ENCODE results near the gene IRF9. TPM values are rescaled to one million over a fixed set of nuclear protein-coding genes. Genes with fewer than 3 reads are reported as not detected.

The IRF9 gene
- total and polyA plus RNA-seq, 12 donors, result 17.7 to 147 (median 36.7) TPM

DNA sequence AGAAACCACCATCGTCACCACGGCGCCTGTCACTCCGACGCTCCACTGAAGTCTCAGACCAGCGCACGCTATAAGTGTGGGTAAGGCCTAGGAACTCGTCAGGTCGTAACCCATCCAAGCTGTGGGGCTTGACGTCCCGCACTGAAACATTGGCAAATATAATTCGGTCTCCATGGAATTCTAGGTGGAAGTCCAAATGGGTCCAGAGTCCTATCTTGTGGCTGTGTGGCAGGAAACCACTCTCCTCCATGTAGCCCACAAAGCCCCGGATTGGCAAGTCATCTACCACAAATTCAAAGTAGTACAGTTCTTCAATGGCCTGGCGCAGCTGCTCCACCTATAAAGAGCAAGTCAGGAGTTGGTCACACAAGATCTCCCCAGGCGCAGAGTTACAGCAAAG, 31.9 kb downstream of the IRF9 start:
- DNase-seq, result no peak

DNA sequence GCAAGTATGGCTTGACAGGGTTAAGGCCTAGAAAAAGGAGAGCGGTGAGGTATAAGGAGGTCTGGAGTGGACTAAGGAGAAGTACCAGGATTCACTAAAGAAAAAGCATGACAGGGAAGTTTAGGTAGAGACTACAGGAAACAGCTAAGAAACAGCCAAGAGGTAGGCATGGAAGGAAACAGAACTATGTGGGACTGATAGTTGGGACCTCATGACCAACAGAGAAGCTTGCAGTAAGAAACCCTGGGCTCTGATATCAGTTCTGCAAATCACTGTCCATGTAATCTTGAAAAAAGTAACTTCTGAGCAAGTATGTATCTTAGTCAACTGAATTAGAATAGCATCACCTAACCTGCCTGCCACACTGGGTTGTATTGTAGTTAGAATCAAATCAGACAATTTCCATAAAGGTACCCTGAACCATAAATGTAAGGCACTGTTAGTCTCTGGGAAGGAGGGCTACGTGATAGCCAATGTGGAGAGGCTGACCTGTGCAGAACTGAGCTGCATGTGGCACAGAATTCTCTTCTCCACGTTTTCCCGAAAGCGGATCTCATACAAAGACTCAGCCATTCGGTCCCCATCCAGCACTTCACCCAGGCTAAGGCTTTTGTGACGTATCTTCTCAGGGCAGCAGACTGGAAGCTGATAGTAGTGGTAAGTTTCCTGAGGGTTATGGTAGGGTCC, 33.3 kb downstream of the IRF9 start:
- DNase-seq (no peak), ATAC-seq (no peak)
- WGBS, 2 donors, result 75 to 77% methylated on average over 7 of the region's 7 CpGs
- TF ChIP-seq, protein P1, sequence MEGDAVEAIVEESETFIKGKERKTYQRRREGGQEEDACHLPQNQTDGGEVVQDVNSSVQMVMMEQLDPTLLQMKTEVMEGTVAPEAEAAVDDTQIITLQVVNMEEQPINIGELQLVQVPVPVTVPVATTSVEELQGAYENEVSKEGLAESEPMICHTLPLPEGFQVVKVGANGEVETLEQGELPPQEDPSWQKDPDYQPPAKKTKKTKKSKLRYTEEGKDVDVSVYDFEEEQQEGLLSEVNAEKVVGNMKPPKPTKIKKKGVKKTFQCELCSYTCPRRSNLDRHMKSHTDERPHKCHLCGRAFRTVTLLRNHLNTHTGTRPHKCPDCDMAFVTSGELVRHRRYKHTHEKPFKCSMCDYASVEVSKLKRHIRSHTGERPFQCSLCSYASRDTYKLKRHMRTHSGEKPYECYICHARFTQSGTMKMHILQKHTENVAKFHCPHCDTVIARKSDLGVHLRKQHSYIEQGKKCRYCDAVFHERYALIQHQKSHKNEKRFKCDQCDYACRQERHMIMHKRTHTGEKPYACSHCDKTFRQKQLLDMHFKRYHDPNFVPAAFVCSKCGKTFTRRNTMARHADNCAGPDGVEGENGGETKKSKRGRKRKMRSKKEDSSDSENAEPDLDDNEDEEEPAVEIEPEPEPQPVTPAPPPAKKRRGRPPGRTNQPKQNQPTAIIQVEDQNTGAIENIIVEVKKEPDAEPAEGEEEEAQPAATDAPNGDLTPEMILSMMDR (IDR thresholded peaks at IDR 0.05), result no peak
- Histone ChIP-seq H3K27me3 (no peaks in the 10 kb centered on the region), H3K36me3 (peaks cover 0 to 45% (median 15%) of the 10 kb centered on the region in 9 donors), H3K9me3 (no peaks in the 10 kb centered on the region), H3K4me3 (peak overlapping the region in 9 of 10 donors; percentile 59 to 100 (median 91)), H3K4me1 (peaks cover 4 to 41% (median 29%) of the 10 kb centered on the region in 9 donors), H3K27ac (peak overlapping the region in 8 of 10 donors; percentile 94 to 100 (median 98))
- intact Hi-C loops (cut with DNase I), result no loop called here

More for the DNA sequence above, 31.9 kb downstream of the IRF9 start:
- WGBS, 2 donors, result 95% methylated on average over 15 of the region's 15 CpGs
- Histone ChIP-seq H3K4me1 (peaks cover 6 to 44% (median 37%) of the 10 kb centered on the region in 9 donors), H3K4me3 (no peak overlapping the region), H3K9me3 (no peaks in the 10 kb centered on the region), H3K27me3 (no peaks in the 10 kb centered on the region), H3K27ac (no peak overlapping the region), H3K36me3 (peaks cover 0 to 42% (median 15%) of the 10 kb centered on the region in 9 donors)
- intact Hi-C loops (cut with DNase I), result no loop called here
- no peak for ATAC-seq
- TF ChIP-seq, protein P1 (IDR thresholded peaks at IDR 0.05), result no peak

DNA sequence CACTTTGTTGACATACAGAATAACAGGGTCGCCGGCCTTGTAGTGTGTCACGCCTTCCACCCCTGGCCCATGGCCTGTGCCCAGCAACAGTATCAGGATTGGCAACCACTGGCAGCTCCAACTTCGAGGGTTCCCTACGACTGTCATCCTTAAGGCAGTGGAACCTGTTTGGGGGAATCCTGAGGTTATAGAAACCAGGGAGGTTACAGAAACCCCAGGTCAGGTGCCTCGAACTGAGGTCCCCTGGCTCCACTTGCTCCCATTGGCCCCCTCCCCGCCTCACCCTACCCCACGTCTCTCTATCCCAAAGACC, 33.8 kb downstream of the IRF9 start:
- Histone ChIP-seq H3K36me3 (peaks cover 0 to 45% (median 15%) of the 10 kb centered on the region in 9 donors), H3K27me3 (no peaks in the 10 kb centered on the region), H3K4me1 (peaks cover 4 to 39% (median 27%) of the 10 kb centered on the region in 9 donors), H3K4me3 (peak overlapping the region; percentile 59 to 100 (median 92)), H3K9me3 (no peaks in the 10 kb centered on the region), H3K27ac (peak overlapping the region; percentile 92 to 100 (median 98))
- TF ChIP-seq, protein P1 (IDR thresholded peaks at IDR 0.05), result no peak
- DNase-seq (no peak), ATAC-seq (peak in 2 of 8 donors; percentile 1 to 14)
- 47 to 52% methylated on average over 8 of the region's 8 CpGs for WGBS, 2 donors
- intact Hi-C loops (cut with DNase I), result no loop called here

DNA sequence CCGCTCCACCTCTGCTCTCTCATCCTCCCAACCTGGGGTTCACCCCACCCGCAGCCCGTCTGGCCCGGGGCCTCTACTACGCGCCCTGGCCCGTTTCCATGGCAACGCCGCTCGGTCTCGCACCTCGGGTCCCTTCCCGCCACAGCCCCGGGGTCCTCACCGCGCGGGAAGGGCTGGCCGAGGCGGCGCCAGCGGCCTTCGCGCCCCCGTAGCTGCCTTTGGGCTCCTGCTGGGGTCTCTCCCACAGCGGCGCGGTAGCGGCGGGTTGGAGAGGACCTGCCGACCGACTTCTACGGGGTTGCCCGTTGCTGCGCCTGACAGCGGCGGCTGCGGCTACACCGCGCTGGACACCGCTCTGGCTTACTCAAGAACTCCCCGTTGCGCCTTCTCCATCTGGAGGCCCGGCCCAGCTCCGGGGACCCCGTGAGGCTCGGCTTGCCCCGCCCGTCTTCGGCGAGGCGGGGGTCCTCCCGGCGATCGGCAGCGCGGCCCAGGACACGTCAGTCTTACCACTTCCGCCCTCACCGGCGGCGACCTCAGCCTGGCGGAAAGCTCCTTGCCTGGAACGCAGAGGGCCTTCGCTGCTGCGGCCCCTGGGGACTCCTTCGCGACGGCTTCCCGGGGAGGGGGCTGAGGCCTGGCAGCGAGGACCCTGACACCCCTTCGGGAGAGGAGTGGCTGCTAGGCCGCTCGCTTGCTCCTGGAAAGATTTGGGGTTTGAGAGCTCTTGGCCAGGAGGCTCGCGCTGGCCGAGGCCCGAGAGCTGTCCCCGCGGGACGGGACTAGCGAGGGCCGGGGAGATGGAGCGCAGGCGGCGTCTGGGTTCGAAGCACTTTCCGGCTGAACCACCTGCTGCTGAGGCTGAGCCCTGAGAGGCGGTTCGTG, 34.4 kb downstream of the IRF9 start, which contains the start of gene TM9SF1:
TSS of gene TM9SF1 (minus strand) at position 256 of the 885 bp plus-strand sequence. CDS start 422 bp downstream, outside the sequence.
- peak within 1 kb of the TSS; percentile 59 to 100 (median 92) for H3K4me3 ChIP-seq
- ATAC-seq, result peak; percentile 92 to 97 (median 96)
- no peaks in the 10 kb centered on the region for H3K9me3 ChIP-seq
- peak within 1 kb of the TSS; percentile 92 to 100 (median 98) for H3K27ac ChIP-seq
- peaks cover 4 to 39% (median 27%) of the 10 kb centered on the region in 9 donors for H3K4me1 ChIP-seq
- intact Hi-C loops (cut with DNase I), result no loop called here
- TF ChIP-seq, protein P1 (IDR thresholded peaks at IDR 0.05), result no peak
- H3K36me3 ChIP-seq, result peaks cover 0 to 42% (median 15%) of the 10 kb centered on the region in 9 donors
- H3K27me3 ChIP-seq, result no peaks in the 10 kb centered on the region
- DNase-seq, result peak; percentile 90
- 0% methylated on average over 82 to 89 of the region's 89 CpGs for WGBS, 2 donors
